Osteocyte (in vitro differentiated cells): Measurements from ENCODE around the gene CFAP46. TPM values are rescaled to one million over a fixed set of nuclear protein-coding genes. Genes with fewer than 3 reads are reported as not detected.

ENCODE experiments used
- DNase-seq: peaks from one replicate; pipeline ENCODE4 v3.0.0; 2021; ENCODE audit warnings: mixed read lengths; ENCODE audit not compliant: unreplicated experiment; ENCODE audit errors: extremely low spot score
- H3K27ac Mint-ChIP-seq: one replicate; pipeline ENCODE4 v1.8.0; 2021; ENCODE audit warnings: mild to moderate bottlenecking, mixed read lengths; ENCODE audit not compliant: unreplicated experiment
- H3K27me3 Mint-ChIP-seq: one replicate; pipeline ENCODE4 v1.8.0; 2021; ENCODE audit warnings: mixed read lengths; ENCODE audit not compliant: unreplicated experiment
- H3K36me3 Mint-ChIP-seq: one replicate; pipeline ENCODE4 v1.8.0; 2021; ENCODE audit warnings: mixed read lengths; ENCODE audit not compliant: unreplicated experiment
- H3K4me1 Mint-ChIP-seq: one replicate; pipeline ENCODE4 v1.8.0; 2021; ENCODE audit warnings: mixed read lengths; ENCODE audit not compliant: unreplicated experiment
- H3K4me3 Mint-ChIP-seq: one replicate; pipeline ENCODE4 v1.8.0; 2021; ENCODE audit warnings: mild to moderate bottlenecking, moderate library complexity, mixed read lengths; ENCODE audit not compliant: unreplicated experiment
- H3K9me3 Mint-ChIP-seq: one replicate; pipeline ENCODE4 v1.8.0; 2021; ENCODE audit warnings: mixed read lengths; ENCODE audit not compliant: unreplicated experiment
- CTCF ChIP-seq: fragments of 200-600 bp; sonication (generic); IDR thresholded peaks from 2 replicates; pipeline ENCODE4 v1.5.0; 2021; ENCODE audit warnings: antibody characterized with exemption, mild to moderate bottlenecking, moderate library complexity
- total RNA-seq: library from RNA; stranded (reverse); gene quantifications from 2 replicates; pipeline ENCODE4 v1.2.1, GENCODE V29; 2021

CFAP46 gene
- total RNA-seq, 1 donor from 2014 or later = 0.56 TPM

GRCh38 chr10:132960631-132961419, 18.5 kb upstream of the CFAP46 start:
- Mint-ChIP-seq H3K27ac (no peak overlapping the region), H3K9me3 (no peaks in the 10 kb centered on the region), H3K36me3 (no peaks in the 10 kb centered on the region), H3K27me3 (peaks cover 17% of the 10 kb centered on the region), H3K4me1 (peaks cover 8% of the 10 kb centered on the region), H3K4me3 (no peak overlapping the region)
- no peak for TF ChIP-seq CTCF
- no peak for DNase-seq

- H3K9me3 Mint-ChIP-seq = no peaks in the 10 kb centered on the region
- no peaks in the 10 kb centered on the region for H3K36me3 Mint-ChIP-seq
- peaks cover 8% of the 10 kb centered on the region for H3K4me1 Mint-ChIP-seq
- no peak for DNase-seq
- H3K4me3 Mint-ChIP-seq = no peak overlapping the region
- peaks cover 15% of the 10 kb centered on the region for H3K27me3 Mint-ChIP-seq
- H3K27ac Mint-ChIP-seq = no peak overlapping the region
- no peak for TF ChIP-seq CTCF
These were observed 17.7 kb upstream of the CFAP46 start for GRCh38 chr10:132960071-132960472.

- H3K27ac Mint-ChIP-seq = no peak overlapping the region
- peaks cover 20% of the 10 kb centered on the region for H3K27me3 Mint-ChIP-seq
- DNase-seq = no peak
- no peaks in the 10 kb centered on the region for H3K36me3 Mint-ChIP-seq
- peaks cover 8% of the 10 kb centered on the region for H3K4me1 Mint-ChIP-seq
- TF ChIP-seq CTCF = no peak
- H3K9me3 Mint-ChIP-seq = no peaks in the 10 kb centered on the region
- no peak overlapping the region for H3K4me3 Mint-ChIP-seq
These were observed 17.2 kb upstream of the CFAP46 start for GRCh38 chr10:132959559-132959961.

- H3K4me1 Mint-ChIP-seq = peaks cover 8% of the 10 kb centered on the region
- no peak overlapping the region for H3K4me3 Mint-ChIP-seq
- no peak for DNase-seq
- no peak for TF ChIP-seq CTCF
- H3K27ac Mint-ChIP-seq = no peak overlapping the region
- no peaks in the 10 kb centered on the region for H3K9me3 Mint-ChIP-seq
- H3K36me3 Mint-ChIP-seq = no peaks in the 10 kb centered on the region
- H3K27me3 Mint-ChIP-seq = peaks cover 26% of the 10 kb centered on the region
These were observed 16.7 kb upstream of the CFAP46 start for GRCh38 chr10:132958883-132959558.
